Measurements from ENCODE around the gene TMTC2. TPM values are rescaled to one million over a fixed set of nuclear protein-coding genes. Genes with fewer than 3 reads are reported as not detected.

Gene TMTC2
- total and polyA plus RNA-seq, 2 donors (not counting 1 experiment from before 2014, with no cell fraction given), result 2.4 to 3.2 TPM

GRCh38 chr12:83039413-83039812 is 352.7 kb downstream of the TMTC2 start:
- ATAC-seq (ENCODE audit: low read depth) (no peak), DNase-seq (no peak)
- CTCF ChIA-PET, result no interaction called here
- WGBS (ENCODE audit: insufficient coverage), result no CpG with 5 or more reads among the region's 2 CpGs
- Histone ChIP-seq H3K9ac (ENCODE audit: low read length) (no peak overlapping the region), H3K9me3 (ENCODE audit: control extremely low read depth in 1 of 3, control insufficient read depth in 2 of 3, insufficient read depth in 1 of 3, low read length in 2 of 3) (no peaks in the 10 kb centered on the region), H3K36me3 (replicated peaks in 1 of 2; ENCODE audit: control extremely low read depth in 1 of 2, control insufficient read depth in 1 of 2, extremely low read depth in 1 of 2, insufficient read depth in 2 of 2, low read length in 1 of 2) (no peaks in the 10 kb centered on the region), H2AFZ (ENCODE audit: insufficient read depth, low read depth, low read length, poor library complexity, severe bottlenecking) (no peak overlapping the region), H4K20me1 (ENCODE audit: control insufficient read depth, insufficient read depth, low read length, poor library complexity, severe bottlenecking) (no peaks in the 10 kb centered on the region), H3K79me2 (ENCODE audit: control insufficient read depth, insufficient read depth, low read length) (no peaks in the 10 kb centered on the region), H3K4me2 (replicated peaks; ENCODE audit: low read depth, low read length, poor library complexity, severe bottlenecking) (no peak overlapping the region), H3K4me3 (ENCODE audit: control extremely low read depth in 1 of 5, extremely low read depth in 1 of 5, insufficient read depth in 1 of 5, low read depth in 2 of 5, low read length in 4 of 5) (no peak overlapping the region), H3K27me3 (replicated peaks in 1 of 4; ENCODE audit: control extremely low read depth in 1 of 4, control insufficient read depth in 3 of 4, insufficient read depth in 4 of 4, low read length in 3 of 4) (no peaks in the 10 kb centered on the region), H3K27ac (ENCODE audit: low read length in 2 of 2) (no peak overlapping the region), H3K4me1 (ENCODE audit: control insufficient read depth in 2 of 2, insufficient read depth in 2 of 2, low read length in 2 of 2) (no peaks in the 10 kb centered on the region)
- H3K4me3 Mint-ChIP-seq, result no peak overlapping the region
- TF ChIP-seq EZH2 (IDR thresholded peaks at IDR 0.05; ENCODE audit: borderline replicate concordance, insufficient read depth, low read depth, low read length, poor library complexity, severe bottlenecking) (no peak), CTCF (IDR thresholded peaks at IDR 0.05) (no peak)
- H3K27me3 Mint-ChIP-seq, result no peaks in the 10 kb centered on the region
- POLR2A ChIA-PET, result no interaction called here
- no peaks in the 10 kb centered on the region for H3K9me3 Mint-ChIP-seq (ENCODE audit: insufficient read depth)
- H3K4me1 Mint-ChIP-seq, result no peaks in the 10 kb centered on the region
- intact Hi-C loops (cut with micrococcal nuclease), result no loop called here
- H3K27ac Mint-ChIP-seq, result no peak overlapping the region

- H3K9ac ChIP-seq (ENCODE audit: low read length), result no peak overlapping the region
- CTCF ChIA-PET, result no interaction called here
- no peak overlapping the region for H3K27ac ChIP-seq (ENCODE audit: low read length in 2 of 2)
- H3K4me1 ChIP-seq (ENCODE audit: control insufficient read depth in 2 of 2, insufficient read depth in 2 of 2, low read length in 2 of 2), result no peaks in the 10 kb centered on the region
- 100% methylated on average over 2 of the region's 4 CpGs for WGBS (ENCODE audit: insufficient coverage)
- no peaks in the 10 kb centered on the region for H3K36me3 ChIP-seq (replicated peaks in 1 of 2; ENCODE audit: control extremely low read depth in 1 of 2, control insufficient read depth in 1 of 2, extremely low read depth in 1 of 2, insufficient read depth in 2 of 2, low read length in 1 of 2)
- no peaks in the 10 kb centered on the region for H3K79me2 ChIP-seq (ENCODE audit: control insufficient read depth, insufficient read depth, low read length)
- no peak overlapping the region for H3K4me2 ChIP-seq (replicated peaks; ENCODE audit: low read depth, low read length, poor library complexity, severe bottlenecking)
- Mint-ChIP-seq H3K27ac (no peak overlapping the region), H3K27me3 (no peaks in the 10 kb centered on the region), H3K4me1 (no peaks in the 10 kb centered on the region), H3K9me3 (ENCODE audit: insufficient read depth) (no peaks in the 10 kb centered on the region), H3K4me3 (no peak overlapping the region)
- no peaks in the 10 kb centered on the region for H4K20me1 ChIP-seq (ENCODE audit: control insufficient read depth, insufficient read depth, low read length, poor library complexity, severe bottlenecking)
- ATAC-seq (ENCODE audit: low read depth) (no peak), DNase-seq (no peak)
- no peak overlapping the region for H3K4me3 ChIP-seq (ENCODE audit: control extremely low read depth in 1 of 5, extremely low read depth in 1 of 5, insufficient read depth in 1 of 5, low read depth in 2 of 5, low read length in 4 of 5)
- TF ChIP-seq EZH2 (IDR thresholded peaks at IDR 0.05; ENCODE audit: borderline replicate concordance, insufficient read depth, low read depth, low read length, poor library complexity, severe bottlenecking) (no peak), CTCF (IDR thresholded peaks at IDR 0.05) (no peak)
- POLR2A ChIA-PET, result no interaction called here
- H2AFZ ChIP-seq (ENCODE audit: insufficient read depth, low read depth, low read length, poor library complexity, severe bottlenecking), result no peak overlapping the region
- no peaks in the 10 kb centered on the region for H3K27me3 ChIP-seq (replicated peaks in 1 of 4; ENCODE audit: control extremely low read depth in 1 of 4, control insufficient read depth in 3 of 4, insufficient read depth in 4 of 4, low read length in 3 of 4)
- no peaks in the 10 kb centered on the region for H3K9me3 ChIP-seq (ENCODE audit: control extremely low read depth in 1 of 3, control insufficient read depth in 2 of 3, insufficient read depth in 1 of 3, low read length in 2 of 3)
- intact Hi-C loops (cut with micrococcal nuclease), result no loop called here
Measured at GRCh38 chr12:83040339-83040738, 353.6 kb downstream of the TMTC2 start.

Measured in B cell (primary cell).